Osteoblast (primary cell): ENCODE results near the gene KRT20. TPM values are rescaled to one million over a fixed set of nuclear protein-coding genes. Genes with fewer than 3 reads are reported as not detected.
A peak's percentile ranks its signal among the peaks of the same experiment; 100 is the strongest.

Source experiments
- DNase-seq: peaks from one replicate; pipeline ENCODE4 v3.0.0; 2011; ENCODE audit warnings: low spot score, mixed read lengths; ENCODE audit not compliant: insufficient read length; ENCODE audit errors: missing footprints
- H2AFZ ChIP-seq: 2 replicates; pipeline ENCODE4 v1.6.0; 2011; ENCODE audit warnings: mild to moderate bottlenecking, low read length
- H3K27ac ChIP-seq: 2 replicates; pipeline ENCODE4 v1.5.1; 2011; ENCODE audit warnings: mild to moderate bottlenecking, low read depth, low read length, moderate library complexity
- H3K27me3 ChIP-seq: 2 replicates; pipeline ENCODE4 v1.6.0; 2012; ENCODE audit warnings: mild to moderate bottlenecking, control low read depth, inconsistent platforms, low read length, moderate library complexity; ENCODE audit not compliant: insufficient read depth
- H3K36me3 ChIP-seq: 2 replicates; pipeline ENCODE4 v1.5.1; 2011; ENCODE audit warnings: mild to moderate bottlenecking, low read length, control low read depth, moderate library complexity; ENCODE audit not compliant: insufficient read depth
- H3K4me1 ChIP-seq: 2 replicates; pipeline ENCODE4 v1.5.1; 2011; ENCODE audit warnings: mild to moderate bottlenecking, low read length, control low read depth, moderate library complexity; ENCODE audit not compliant: insufficient read depth
- H3K4me2 ChIP-seq: 2 replicates; pipeline ENCODE4 v1.6.0; 2011; ENCODE audit warnings: mild to moderate bottlenecking, low read length; ENCODE audit not compliant: insufficient read depth
- H3K4me3 ChIP-seq: fragments of 200-600 bp; sonication (generic); 3 replicates; pipeline ENCODE4 v1.5.1; 2012; ENCODE audit warnings: mild to moderate bottlenecking, low read length, inconsistent platforms; ENCODE audit not compliant: insufficient read depth
- H3K79me2 ChIP-seq: 2 replicates; pipeline ENCODE4 v1.6.0; 2012; ENCODE audit warnings: mild to moderate bottlenecking, low read length, control low read depth, inconsistent platforms; ENCODE audit not compliant: insufficient read depth
- H3K9me3 ChIP-seq: 2 replicates; pipeline ENCODE4 v1.5.1; 2011; ENCODE audit warnings: low read depth, low read length, control low read depth
- H4K20me1 ChIP-seq: 2 replicates; pipeline ENCODE4 v1.6.0; 2012; ENCODE audit warnings: mild to moderate bottlenecking, low read length, control low read depth; ENCODE audit not compliant: insufficient read depth
- CTCF ChIP-seq: IDR thresholded peaks from 2 replicates; pipeline ENCODE4 v1.5.1; 2011; ENCODE audit warnings: mild to moderate bottlenecking, low read depth, low read length, moderate library complexity; ENCODE audit errors: extremely low read depth
- total RNA-seq: library from RNA; depleted of rRNA; stranded (reverse); fragments of >200 nt; gene quantifications from 2 replicates; pipeline ENCODE4 v1.2.3, GENCODE V29; 2012

The KRT20 gene
- total RNA-seq, 1 donor, result not detected

- Histone ChIP-seq H3K9me3 (no peaks in the 10 kb centered on the region), H3K27me3 (no peaks in the 10 kb centered on the region), H3K4me2 (no peak overlapping the region), H2AFZ (no peak overlapping the region), H3K27ac (no peak overlapping the region), H3K79me2 (no peaks in the 10 kb centered on the region), H3K4me1 (peaks cover 7% of the 10 kb centered on the region), H3K36me3 (no peaks in the 10 kb centered on the region), H3K4me3 (no peak overlapping the region), H4K20me1 (no peaks in the 10 kb centered on the region)
- DNase-seq, result no peak
- no peak for TF ChIP-seq CTCF
Observed at GRCh38 chr17:40878044-40878443, 7.0 kb downstream of the KRT20 start.

- Histone ChIP-seq H3K4me1 (peaks cover 9% of the 10 kb centered on the region), H3K79me2 (no peaks in the 10 kb centered on the region), H3K27me3 (no peaks in the 10 kb centered on the region), H3K9me3 (no peaks in the 10 kb centered on the region), H4K20me1 (no peaks in the 10 kb centered on the region), H3K27ac (no peak overlapping the region), H3K4me3 (no peak overlapping the region), H2AFZ (no peak overlapping the region), H3K36me3 (no peaks in the 10 kb centered on the region), H3K4me2 (no peak overlapping the region)
- no peak for DNase-seq
- no peak for TF ChIP-seq CTCF
Observed at GRCh38 chr17:40873801-40874200, 11.2 kb downstream of the KRT20 start.

DNA sequence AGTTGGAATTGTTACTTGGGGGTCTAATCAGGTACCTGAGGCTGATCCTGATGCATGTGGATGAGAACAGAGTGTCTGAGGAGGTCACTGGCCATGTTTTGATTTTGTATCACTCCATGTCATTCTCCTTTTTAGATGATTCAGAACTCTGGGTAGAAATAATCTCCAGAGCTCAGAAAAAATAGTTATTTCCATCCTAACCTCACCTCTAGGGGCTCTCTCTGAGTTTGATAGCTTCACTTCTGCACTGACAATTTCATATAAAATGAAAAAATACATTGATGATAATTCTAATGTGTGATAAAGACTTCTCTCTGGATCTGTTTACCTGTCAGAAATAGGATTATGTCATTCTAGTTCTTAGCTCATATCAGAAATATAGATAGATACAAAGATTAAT lies 11.8 kb downstream of the KRT20 start:
- Histone ChIP-seq H3K27me3 (no peaks in the 10 kb centered on the region), H3K79me2 (no peaks in the 10 kb centered on the region), H3K4me2 (no peak overlapping the region), H3K36me3 (no peaks in the 10 kb centered on the region), H4K20me1 (no peaks in the 10 kb centered on the region), H3K4me3 (no peak overlapping the region), H2AFZ (no peak overlapping the region), H3K4me1 (peaks cover 9% of the 10 kb centered on the region), H3K27ac (no peak overlapping the region), H3K9me3 (no peaks in the 10 kb centered on the region)
- TF ChIP-seq CTCF, result peak; percentile 35
- DNase-seq, result no peak

DNA sequence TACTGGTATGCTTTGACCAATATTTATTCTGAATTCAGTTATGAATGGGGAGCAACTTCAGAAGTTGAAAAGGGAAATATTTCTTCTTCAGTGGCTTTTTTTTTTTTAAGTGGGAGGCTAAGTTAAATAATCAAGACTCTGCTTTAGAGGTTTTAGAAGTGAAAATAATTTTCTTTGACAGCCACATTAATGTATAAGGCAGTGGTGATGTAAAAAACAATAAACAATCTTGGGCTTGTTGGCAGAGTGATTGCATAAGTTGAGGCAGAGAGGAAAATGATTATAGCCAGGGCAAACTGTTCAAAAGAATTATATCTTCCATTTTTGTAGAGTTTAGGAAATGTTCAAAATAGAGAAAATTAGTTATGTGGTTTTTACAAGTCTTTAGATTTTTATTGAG lies 12.6 kb downstream of the KRT20 start:
- TF ChIP-seq CTCF, result no peak
- H3K36me3 ChIP-seq, result no peaks in the 10 kb centered on the region
- no peak overlapping the region for H3K4me2 ChIP-seq
- H4K20me1 ChIP-seq, result no peaks in the 10 kb centered on the region
- H3K4me1 ChIP-seq, result peaks cover 9% of the 10 kb centered on the region
- no peak overlapping the region for H2AFZ ChIP-seq
- H3K27me3 ChIP-seq, result no peaks in the 10 kb centered on the region
- no peaks in the 10 kb centered on the region for H3K79me2 ChIP-seq
- H3K27ac ChIP-seq, result no peak overlapping the region
- no peak overlapping the region for H3K4me3 ChIP-seq
- no peaks in the 10 kb centered on the region for H3K9me3 ChIP-seq
- no peak for DNase-seq
